Colonic mucosa (tissue), 4 donors: ENCODE measurements around the gene VWA8. TPM values are rescaled to one million over a fixed set of nuclear protein-coding genes. Genes with fewer than 3 reads are reported as not detected.
"Not testable (repeated sequence)": the region's sequence is repeated elsewhere in the genome, so short reads cannot be mapped to it uniquely, and the experiment has no call there.

Experiments used
- DNase-seq: peaks from one replicate; pipeline ENCODE4 v3.0.0-alpha.2; 2020
- H3K27ac ChIP-seq: fragments of 200-600 bp; one replicate; pipeline ENCODE4 v1.8.0; 2021
- H3K27me3 ChIP-seq: fragments of 200-600 bp; one replicate; pipeline ENCODE4 v1.8.0; 2021
- H3K36me3 ChIP-seq: fragments of 200-600 bp; one replicate; pipeline ENCODE4 v1.8.0; 2021
- H3K4me1 ChIP-seq: fragments of 200-600 bp; one replicate; pipeline ENCODE4 v1.8.0; 2021; ENCODE audit warnings: mild to moderate bottlenecking
- H3K4me3 ChIP-seq: fragments of 200-600 bp; one replicate; pipeline ENCODE4 v1.8.0; 2021
- H3K9ac ChIP-seq, 2 donors: one replicate each; pipeline ENCODE4 v1.7.0; 2013; ENCODE audit warnings: control low read depth in 2 of 2, low read depth in 2 of 2, low read length in 2 of 2
- H3K9me3 ChIP-seq: fragments of 200-600 bp; one replicate; pipeline ENCODE4 v1.8.0; 2021
- CTCF ChIP-seq: fragments of 200-600 bp; IDR thresholded peaks from one replicate; pipeline ENCODE4 v1.8.0; 2022; ENCODE audit warnings: antibody characterized with exemption, mild to moderate bottlenecking
- intact Hi-C: fragments of 100-400 bp; cut with DNase I; formaldehyde crosslinking; loops from one replicate; pipeline ENCODE4 v1.14.1; 2022
- total RNA-seq, 2 donors: library from RNA; stranded (reverse); fragmentation: NEBNext Ultra II Directional in 1 of 2; extraction: Animal tissue kit (Norgen Biotek cat#: 25700) in 1 of 2; gene quantifications; one replicate each; pipeline ENCODE4 v1.2.1, GENCODE V29; 2021
- donor health status: healthy.
- donor health status: DM: no; HTN: no; CAD: no.
- donor health status: DM: no; HTN: no; CAD: no.

Gene VWA8
- total RNA-seq, 2 donors from 2014 or later: 23.8 to 31.8 TPM

DNA sequence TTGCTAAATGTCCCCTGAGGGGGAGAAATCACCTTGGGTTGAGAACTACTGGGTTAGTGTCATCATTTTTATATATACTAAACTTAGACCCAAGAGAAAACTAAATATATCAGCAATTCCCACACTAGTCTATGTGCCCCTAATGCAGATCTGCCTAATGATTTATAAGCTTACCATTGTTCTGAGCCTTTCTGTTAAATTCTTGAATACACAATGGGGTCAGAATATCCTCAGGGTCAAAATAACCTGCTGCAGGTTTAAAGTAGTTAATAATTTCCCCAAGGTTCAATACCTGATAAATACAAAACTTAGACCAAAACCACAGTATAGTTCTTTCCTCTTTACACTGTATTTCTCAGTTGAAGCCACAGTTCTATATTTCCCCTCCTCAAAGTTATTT, 4.6 kb downstream of the VWA8 start:
- no peak for DNase-seq
- no peak overlapping the region for H3K9ac ChIP-seq
- H3K4me1 ChIP-seq: peaks cover 5% of the 10 kb centered on the region
- no peak overlapping the region for H3K27ac ChIP-seq
- H3K36me3 ChIP-seq: no peaks in the 10 kb centered on the region
- H3K9me3 ChIP-seq: no peaks in the 10 kb centered on the region
- no peaks in the 10 kb centered on the region for H3K27me3 ChIP-seq
- no peak overlapping the region for H3K4me3 ChIP-seq
- intact Hi-C loops: no loop called here
- TF ChIP-seq CTCF: no peak

- no peak for DNase-seq
- no peaks in the 10 kb centered on the region for H3K36me3 ChIP-seq
- TF ChIP-seq CTCF: no peak
- no peak overlapping the region for H3K27ac ChIP-seq
- intact Hi-C loops: no loop called here
- no peaks in the 10 kb centered on the region for H3K9me3 ChIP-seq
- H3K9ac ChIP-seq: no peak overlapping the region
- peaks cover 5% of the 10 kb centered on the region for H3K4me1 ChIP-seq
- no peak overlapping the region for H3K4me3 ChIP-seq
- H3K27me3 ChIP-seq: no peaks in the 10 kb centered on the region
Observed at GRCh38 chr13:41955605-41956004, 5.3 kb downstream of the VWA8 start.

DNA sequence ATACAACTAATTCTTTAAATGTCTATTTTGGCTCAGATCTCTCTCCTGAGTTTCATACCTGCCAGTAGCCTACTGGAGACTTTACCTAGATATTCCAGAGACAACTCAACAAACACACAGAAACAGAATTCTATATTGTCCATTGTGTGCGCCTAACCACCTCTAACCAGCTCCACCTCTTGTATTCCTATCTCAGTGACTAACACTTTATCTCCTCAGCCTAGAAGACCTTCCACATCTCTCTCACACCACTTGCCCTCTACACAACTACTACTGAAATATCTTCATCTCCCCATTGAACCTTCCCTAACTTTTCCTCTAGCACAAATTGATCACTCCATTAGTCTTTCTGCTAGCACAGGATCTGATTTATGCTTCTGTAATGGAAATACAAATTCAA, 6.7 kb downstream of the VWA8 start:
- TF ChIP-seq CTCF: no peak
- intact Hi-C loops: no loop called here
- Histone ChIP-seq H3K9ac (no peak overlapping the region), H3K27me3 (no peaks in the 10 kb centered on the region), H3K9me3 (no peaks in the 10 kb centered on the region), H3K4me1 (no peaks in the 10 kb centered on the region), H3K4me3 (no peak overlapping the region), H3K36me3 (no peaks in the 10 kb centered on the region), H3K27ac (no peak overlapping the region)
- no peak for DNase-seq

- intact Hi-C loops: no loop called here
- TF ChIP-seq CTCF: no peak
- no peak overlapping the region for H3K4me3 ChIP-seq
Observed at GRCh38 chr13:41952749-41953148, 8.2 kb downstream of the VWA8 start.

DNA sequence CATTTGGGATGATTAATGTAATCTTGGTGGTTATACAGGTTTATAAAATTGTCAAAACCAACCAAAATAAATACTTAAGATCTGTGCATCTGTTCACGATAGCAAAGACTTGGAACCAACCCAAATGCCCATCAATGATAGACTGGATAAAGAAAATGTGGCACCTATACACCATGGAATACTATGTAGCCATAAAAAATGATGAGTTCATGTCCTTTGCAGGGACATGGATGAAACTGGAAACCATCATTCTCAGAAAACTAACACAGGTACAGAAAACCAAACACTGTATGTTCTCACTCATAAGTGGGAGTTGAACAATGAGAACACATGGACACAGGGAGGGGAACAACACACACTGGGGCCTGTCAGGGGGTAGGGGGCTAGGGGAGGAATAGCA, 11.8 kb downstream of the VWA8 start:
- H3K4me1 ChIP-seq, H3K36me3 ChIP-seq, H3K9ac ChIP-seq, intact Hi-C loops, H3K9me3 ChIP-seq, H3K27ac ChIP-seq, H3K27me3 ChIP-seq, DNase-seq, H3K4me3 ChIP-seq: not testable (repeated sequence)

More at GRCh38 chr13:41952749-41953148, 8.2 kb downstream of the VWA8 start:
- Histone ChIP-seq H3K27me3 (no peaks in the 10 kb centered on the region), H3K4me1 (no peaks in the 10 kb centered on the region), H3K9me3 (no peaks in the 10 kb centered on the region), H3K9ac (no peak overlapping the region), H3K27ac (no peak overlapping the region), H3K36me3 (no peaks in the 10 kb centered on the region)
- no peak for DNase-seq

DNA sequence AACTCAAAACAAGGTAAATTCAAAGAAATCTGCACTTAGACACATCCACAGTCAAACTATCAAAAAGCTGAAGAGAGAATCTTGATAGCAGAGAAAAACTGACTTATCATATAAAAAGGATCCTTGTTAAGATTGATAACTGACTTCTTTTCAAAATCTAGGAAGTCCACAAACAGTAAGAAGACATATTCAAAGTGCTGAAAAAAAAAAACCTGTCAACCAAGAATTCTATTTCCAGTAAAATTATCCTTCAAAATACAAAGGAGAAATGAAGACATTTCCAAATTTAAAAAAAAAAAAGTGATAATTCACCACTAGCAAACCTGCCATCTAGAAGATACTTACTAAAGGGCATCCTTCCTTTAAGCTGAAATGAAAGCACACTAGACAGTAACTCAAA, 15.0 kb downstream of the VWA8 start:
- Histone ChIP-seq H3K36me3 (no peaks in the 10 kb centered on the region), H3K4me1 (no peaks in the 10 kb centered on the region), H3K9me3 (no peaks in the 10 kb centered on the region), H3K27me3 (no peaks in the 10 kb centered on the region), H3K4me3 (no peak overlapping the region), H3K9ac (no peak overlapping the region), H3K27ac (no peak overlapping the region)
- no peak for DNase-seq
- TF ChIP-seq CTCF: no peak
- intact Hi-C loops: no loop called here
